GM19240 (cell line): ENCODE measurements around the gene SHD.
A peak's percentile ranks its signal among the peaks of the same experiment; 100 is the strongest.
"Not testable (repeated sequence)": the region's sequence is repeated elsewhere in the genome, so short reads cannot be mapped to it uniquely, and the experiment has no call there.

Experiments used
- DNase-seq: peaks from one replicate; pipeline ENCODE4 v3.0.0; 2011; ENCODE audit warnings: low spot score; ENCODE audit not compliant: insufficient read length

SHD gene

DNA sequence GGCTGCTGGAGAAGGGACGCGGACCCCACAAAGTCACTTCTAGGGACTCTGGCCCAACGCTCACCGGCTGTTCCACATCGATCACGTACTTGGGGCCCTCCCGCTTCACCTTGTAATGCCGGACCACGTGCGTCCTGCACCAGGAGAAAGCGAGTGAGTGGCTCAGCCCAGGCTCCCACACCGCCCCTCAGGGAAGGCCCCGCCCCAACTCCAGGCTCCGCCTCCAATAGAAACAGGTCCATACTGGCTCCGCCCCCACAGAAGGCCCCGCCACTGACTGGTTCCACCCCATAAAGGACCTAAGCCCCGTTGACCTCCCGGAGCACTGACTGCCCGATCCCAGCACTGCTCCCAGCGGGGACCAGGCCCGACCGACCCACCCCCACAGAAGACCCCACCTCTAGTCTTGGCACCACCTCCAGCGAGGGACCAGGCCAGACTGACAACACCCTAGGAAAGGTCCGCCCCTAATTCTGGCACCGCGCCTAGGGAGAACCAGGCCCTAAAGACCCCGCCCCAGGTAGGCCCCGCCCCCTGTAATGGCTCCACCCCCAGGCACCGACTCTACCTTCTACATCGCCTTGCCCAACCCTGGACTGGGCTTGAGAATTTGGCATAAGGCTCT is 48.3 kb downstream of the SHD start:
- no peak for DNase-seq

DNA sequence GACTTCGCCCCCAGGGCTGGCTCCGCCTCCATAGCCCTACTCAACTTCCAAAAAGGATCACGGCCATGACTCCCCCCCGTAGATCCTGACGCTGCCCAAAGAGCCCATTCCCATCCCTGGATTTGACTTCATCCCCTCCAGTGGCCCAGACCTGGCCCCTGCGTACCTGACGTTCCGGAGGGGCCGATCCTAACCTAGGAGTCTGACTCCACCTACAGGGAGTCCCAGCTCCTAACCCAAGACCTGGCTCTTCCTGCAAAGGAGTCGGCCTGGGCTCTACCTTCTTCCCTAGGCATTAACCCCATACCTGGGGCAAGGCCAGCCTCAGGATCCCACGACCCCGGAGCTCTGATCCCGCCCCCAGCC is 48.8 kb downstream of the SHD start:
- DNase-seq, result no peak

DNA sequence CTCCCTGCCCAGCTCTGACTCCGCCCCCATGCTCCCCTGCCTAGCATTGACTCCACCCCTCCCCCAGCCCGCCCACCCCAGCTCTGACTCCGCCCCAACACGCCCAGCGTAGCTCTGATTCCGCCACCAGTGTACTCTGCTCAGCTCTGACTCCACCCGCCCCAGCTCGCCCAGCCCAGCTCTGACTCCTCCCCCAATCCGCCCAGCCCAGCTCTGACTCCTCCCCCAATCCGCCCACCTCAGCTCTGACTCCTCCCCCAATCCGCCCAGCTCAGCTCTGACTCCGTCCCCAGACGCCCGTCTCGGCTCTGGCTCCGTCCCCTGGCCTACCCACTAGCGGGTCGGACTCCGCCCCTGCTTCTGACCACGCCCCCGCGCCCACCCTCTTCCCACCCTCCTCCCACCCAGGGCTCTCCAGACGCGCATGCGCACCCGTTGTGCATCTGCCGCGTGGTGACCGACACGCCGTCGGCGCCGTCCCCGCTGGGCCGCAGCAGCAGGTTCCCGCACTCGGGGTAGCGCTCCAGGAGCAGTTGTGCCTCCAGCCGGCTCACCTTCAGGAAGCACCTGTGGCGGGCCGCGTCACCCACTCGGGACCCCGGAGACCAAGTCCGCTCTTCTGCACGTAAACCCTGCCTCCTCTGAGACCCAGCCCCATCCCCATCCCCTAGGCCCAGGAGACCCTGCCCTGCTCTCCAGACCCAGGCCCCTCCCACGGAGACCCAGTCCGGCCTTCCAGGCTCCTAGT is 49.4 kb downstream of the SHD start:
- peak; percentile 66 for DNase-seq

DNA sequence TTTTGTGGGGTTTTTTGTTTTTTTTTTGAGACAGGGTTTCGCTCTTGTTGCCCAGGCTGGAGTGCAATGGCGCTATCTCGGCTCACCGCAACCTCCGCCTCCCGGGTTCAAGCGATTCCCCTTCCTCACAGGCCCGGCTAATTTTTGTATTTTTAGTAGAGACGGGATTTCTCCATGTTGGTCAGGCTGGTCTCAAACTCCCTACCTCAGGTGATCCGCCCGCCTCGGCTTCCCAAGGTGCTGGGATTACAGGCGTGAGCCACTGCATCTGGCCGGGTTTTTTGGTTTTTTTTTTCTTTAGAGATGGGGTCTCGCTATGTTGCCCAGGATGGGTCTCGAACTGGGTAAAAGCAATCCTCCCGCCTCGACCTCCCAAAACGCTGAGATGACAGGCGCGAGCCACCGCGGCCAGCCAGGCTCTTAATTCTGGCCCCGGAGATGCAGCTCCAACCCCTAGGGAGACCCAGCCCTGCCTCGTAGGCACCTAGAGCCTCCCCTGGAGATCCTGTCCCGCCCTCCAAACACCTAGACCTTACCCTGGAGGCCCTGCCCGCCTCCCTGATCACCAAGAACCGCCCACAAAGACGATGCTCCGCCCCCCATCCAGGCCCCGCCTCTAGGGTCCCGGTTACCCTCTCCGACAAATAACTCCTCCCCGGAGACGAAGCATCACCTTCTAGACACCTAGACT is 50.1 kb downstream of the SHD start:
- DNase-seq, result not testable (repeated sequence)

DNA sequence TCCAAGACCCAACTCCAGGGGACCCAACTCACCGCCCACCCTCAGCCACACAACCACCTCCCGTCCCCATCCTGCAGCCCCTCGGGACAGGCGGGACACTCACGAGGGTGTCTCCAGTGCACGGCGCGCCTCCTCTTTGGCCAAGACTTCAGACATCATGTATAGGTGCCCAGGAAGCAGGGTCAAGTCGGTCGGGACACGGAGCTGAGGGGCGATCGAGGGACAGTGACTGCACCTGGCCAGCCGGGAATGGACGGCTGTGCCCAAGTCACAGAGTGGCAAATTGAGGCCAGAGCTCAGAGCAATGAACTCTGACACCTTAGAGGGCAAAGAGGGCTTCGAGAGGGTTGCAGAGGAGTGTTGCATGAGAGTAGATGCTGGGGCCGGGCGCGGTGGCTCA is 50.8 kb downstream of the SHD start:
- no peak for DNase-seq

DNA sequence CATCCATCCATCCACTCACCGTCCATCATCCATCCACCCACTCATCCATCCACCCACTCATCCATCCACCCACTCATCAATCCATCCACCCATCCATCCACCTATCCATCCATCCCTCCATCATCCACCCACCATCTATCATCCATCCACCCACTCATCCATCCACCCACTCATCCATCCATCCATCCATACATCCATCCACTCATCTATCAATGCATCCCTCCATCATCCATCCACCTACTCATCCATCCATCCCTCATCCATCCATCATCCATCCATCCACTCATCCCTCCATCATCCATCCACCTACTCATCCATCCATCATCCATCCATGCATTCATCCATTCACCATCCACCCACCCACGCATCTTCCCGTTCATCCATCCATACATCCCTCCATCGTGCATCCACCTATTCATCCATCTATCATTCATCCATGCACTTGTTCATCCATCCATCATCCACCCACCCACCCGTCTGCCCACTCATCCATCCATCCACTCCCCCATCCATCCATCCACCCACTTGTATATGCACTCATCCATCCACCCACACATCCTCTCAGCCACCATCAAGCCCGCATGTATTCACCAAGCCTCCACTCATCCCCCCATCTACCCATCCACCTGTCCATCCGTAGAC is 56.0 kb downstream of the SHD start:
- DNase-seq, result no peak

DNA sequence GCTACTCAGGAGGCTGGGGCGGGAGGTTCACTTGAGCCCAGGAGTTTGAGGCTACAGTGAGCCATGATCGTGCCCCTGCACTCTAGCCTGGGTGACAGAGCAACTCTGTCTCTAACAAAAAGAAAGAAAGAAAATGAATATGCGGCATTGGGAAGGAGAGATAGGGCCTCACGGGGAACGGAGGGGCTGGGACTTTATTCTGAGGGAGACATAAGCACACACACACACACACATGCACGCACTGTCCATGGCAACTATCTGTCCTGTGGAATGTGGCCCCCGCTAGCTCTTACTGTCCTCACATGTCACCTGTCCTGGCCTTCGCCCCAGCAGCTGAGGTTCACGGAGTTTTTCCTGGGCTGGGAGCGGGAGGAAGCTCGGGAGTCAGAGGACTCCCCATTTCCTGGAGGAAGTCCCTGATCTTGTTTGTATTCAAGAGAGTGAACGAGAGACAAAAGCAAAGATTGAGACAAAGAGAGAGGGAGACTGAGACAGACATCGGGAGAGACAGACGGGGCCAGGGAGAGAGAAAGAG is 58.9 kb downstream of the SHD start:
- DNase-seq, result no peak

DNA sequence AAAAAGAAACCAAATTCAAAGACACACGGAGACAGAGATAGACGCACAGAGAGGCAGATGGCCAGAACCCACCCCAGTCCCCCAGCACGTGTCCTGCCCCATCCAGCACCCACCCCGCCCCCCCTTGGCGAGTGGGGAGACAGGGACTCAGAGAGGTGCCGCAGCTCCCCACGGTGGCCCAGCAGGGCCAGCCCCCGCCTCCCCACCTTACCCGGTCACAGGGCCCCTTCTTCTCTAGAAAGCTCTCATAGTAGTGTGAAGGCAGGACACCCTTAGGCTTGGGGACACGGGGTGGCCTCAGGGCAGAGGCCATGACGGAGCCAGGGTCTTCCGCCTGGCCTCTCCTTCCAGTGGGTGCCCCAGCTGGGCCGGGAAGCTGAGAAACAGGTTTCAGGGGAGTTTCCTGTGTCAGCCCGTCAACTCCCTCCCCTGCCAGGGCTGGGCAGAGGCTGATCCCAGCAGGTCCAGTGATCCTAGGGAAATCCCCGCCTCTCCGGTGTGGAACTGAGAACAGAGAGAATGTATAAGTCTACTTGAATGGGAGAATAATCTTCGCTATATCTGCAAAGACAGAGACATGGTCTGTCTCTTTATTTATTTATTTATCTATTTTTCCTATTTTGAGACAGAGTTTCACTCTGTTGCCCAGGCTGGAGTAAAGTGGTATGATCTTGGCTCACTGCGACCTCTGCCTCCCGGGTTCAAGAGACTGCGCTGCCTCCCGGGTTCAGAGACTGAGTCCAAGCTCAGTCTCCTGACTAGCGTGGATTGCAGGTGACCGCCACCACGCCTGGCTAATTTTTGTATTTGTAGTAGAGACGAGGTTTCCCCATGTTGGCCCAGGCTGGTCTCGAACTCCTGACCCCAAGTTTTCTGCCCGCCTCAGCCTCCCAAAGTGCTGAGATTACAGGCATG is 59.6 kb downstream of the SHD start, which contains the start of gene STAP2:
Gene STAP2, minus strand, starts transcription at position 387 of the 915 bp plus-strand sequence. Its CDS starts 74 bp downstream, at position 313.
- DNase-seq, result no peak
